ENCODE measurements around the gene ASCL5.

Gene ASCL5

GRCh38 chr1:201084295-201084694, 42.7 kb downstream of the ASCL5 start:
- DNase-seq, result no peak

- no peak for DNase-seq
These were observed 43.2 kb downstream of the ASCL5 start for GRCh38 chr1:201083741-201084140.

GRCh38 chr1:201080135-201080534, 46.8 kb downstream of the ASCL5 start:
- DNase-seq, result no peak

- no peak for DNase-seq
These were observed 49.2 kb downstream of the ASCL5 start for GRCh38 chr1:201077736-201078135.

GRCh38 chr1:201077116-201077515, 49.9 kb downstream of the ASCL5 start:
- DNase-seq, result no peak

- DNase-seq, result no peak
These were observed 50.9 kb downstream of the ASCL5 start for GRCh38 chr1:201076092-201076491.

- no peak for DNase-seq
These were observed 53.0 kb downstream of the ASCL5 start for GRCh38 chr1:201074018-201074417.

GRCh38 chr1:201072922-201073321, 54.1 kb downstream of the ASCL5 start:
- no peak for DNase-seq

- DNase-seq, result no peak
These were observed 54.8 kb downstream of the ASCL5 start for GRCh38 chr1:201072149-201072548.

- DNase-seq, result no peak
These were observed 57.3 kb downstream of the ASCL5 start for GRCh38 chr1:201069636-201070035.

GRCh38 chr1:201068976-201069375, 58.0 kb downstream of the ASCL5 start:
- no peak for DNase-seq

- DNase-seq, result no peak
These were observed 60.0 kb downstream of the ASCL5 start for GRCh38 chr1:201066986-201067385.

- no peak for DNase-seq
These were observed 61.3 kb downstream of the ASCL5 start for GRCh38 chr1:201065686-201066085.

GRCh38 chr1:201064806-201065205, 62.2 kb downstream of the ASCL5 start:
- DNase-seq, result no peak

Measured in T1000 (cell line).